GM12875 (cell line): ENCODE measurements around the gene CHPF2.
A peak's percentile ranks its signal among the peaks of the same experiment; 100 is the strongest.

Experiments
- H3K4me3 ChIP-seq: one replicate; pipeline ENCODE4 v1.5.1; 2011; ENCODE audit warnings: low read depth, low read length, control low read depth
- TF ChIP-seq, protein P1 (sequence below): IDR thresholded peaks from 2 replicates; pipeline ENCODE4 v1.5.1; 2011; ENCODE audit warnings: low read depth, mild to moderate bottlenecking, control low read depth, inconsistent platforms, low read length, moderate library complexity, borderline replicate concordance; ENCODE audit not compliant: insufficient read depth

Gene CHPF2, protein sequence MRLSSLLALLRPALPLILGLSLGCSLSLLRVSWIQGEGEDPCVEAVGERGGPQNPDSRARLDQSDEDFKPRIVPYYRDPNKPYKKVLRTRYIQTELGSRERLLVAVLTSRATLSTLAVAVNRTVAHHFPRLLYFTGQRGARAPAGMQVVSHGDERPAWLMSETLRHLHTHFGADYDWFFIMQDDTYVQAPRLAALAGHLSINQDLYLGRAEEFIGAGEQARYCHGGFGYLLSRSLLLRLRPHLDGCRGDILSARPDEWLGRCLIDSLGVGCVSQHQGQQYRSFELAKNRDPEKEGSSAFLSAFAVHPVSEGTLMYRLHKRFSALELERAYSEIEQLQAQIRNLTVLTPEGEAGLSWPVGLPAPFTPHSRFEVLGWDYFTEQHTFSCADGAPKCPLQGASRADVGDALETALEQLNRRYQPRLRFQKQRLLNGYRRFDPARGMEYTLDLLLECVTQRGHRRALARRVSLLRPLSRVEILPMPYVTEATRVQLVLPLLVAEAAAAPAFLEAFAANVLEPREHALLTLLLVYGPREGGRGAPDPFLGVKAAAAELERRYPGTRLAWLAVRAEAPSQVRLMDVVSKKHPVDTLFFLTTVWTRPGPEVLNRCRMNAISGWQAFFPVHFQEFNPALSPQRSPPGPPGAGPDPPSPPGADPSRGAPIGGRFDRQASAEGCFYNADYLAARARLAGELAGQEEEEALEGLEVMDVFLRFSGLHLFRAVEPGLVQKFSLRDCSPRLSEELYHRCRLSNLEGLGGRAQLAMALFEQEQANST

DNA sequence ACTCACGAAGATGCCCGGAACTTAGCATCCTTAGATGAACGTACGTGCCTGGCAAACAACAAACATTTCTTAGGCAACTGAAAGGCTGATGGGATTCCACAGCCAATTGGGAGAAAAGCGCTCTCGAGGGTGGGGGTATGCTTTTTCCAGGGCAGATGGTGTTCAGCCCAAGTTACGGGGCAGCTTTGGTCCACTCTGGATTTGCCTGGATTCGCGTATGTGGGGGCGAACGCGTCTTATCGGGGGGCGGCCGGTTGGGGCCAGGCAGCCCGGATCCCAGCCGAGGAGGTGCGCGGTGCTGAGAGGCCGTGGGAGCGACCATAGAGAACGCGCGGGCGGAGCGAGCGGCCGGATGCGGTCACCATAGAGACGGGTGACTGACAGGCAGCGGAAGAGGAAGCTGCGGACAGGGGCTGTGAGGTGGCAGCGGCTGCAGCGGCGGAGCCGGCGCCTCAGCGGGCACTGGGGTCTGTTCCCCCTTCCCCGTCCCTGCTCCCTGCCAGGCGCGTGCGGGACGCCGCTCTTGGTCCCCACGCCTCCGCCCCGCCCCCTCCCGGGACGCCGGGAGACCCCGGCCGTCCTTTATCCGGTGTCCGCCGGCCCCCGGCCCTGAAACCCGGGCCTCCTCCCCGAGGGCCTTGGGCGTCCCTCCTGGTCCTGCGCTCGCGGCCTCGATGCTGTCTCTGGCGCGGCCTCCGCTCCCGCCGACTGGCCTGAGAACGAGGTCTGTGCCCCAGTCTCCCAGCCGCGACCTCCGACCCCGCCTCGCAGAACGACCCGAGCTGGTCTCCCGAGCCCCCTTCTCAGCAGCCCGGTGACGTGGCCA, at the start of gene CHPF2:
TSS of gene CHPF2 (plus strand) at position 393 of the 826 bp plus-strand sequence. CDS start 1,529 bp downstream, outside the sequence.
- TF ChIP-seq, protein P1, sequence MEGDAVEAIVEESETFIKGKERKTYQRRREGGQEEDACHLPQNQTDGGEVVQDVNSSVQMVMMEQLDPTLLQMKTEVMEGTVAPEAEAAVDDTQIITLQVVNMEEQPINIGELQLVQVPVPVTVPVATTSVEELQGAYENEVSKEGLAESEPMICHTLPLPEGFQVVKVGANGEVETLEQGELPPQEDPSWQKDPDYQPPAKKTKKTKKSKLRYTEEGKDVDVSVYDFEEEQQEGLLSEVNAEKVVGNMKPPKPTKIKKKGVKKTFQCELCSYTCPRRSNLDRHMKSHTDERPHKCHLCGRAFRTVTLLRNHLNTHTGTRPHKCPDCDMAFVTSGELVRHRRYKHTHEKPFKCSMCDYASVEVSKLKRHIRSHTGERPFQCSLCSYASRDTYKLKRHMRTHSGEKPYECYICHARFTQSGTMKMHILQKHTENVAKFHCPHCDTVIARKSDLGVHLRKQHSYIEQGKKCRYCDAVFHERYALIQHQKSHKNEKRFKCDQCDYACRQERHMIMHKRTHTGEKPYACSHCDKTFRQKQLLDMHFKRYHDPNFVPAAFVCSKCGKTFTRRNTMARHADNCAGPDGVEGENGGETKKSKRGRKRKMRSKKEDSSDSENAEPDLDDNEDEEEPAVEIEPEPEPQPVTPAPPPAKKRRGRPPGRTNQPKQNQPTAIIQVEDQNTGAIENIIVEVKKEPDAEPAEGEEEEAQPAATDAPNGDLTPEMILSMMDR = no peak
- peak within 1 kb of the TSS; percentile 71 for H3K4me3 ChIP-seq

DNA sequence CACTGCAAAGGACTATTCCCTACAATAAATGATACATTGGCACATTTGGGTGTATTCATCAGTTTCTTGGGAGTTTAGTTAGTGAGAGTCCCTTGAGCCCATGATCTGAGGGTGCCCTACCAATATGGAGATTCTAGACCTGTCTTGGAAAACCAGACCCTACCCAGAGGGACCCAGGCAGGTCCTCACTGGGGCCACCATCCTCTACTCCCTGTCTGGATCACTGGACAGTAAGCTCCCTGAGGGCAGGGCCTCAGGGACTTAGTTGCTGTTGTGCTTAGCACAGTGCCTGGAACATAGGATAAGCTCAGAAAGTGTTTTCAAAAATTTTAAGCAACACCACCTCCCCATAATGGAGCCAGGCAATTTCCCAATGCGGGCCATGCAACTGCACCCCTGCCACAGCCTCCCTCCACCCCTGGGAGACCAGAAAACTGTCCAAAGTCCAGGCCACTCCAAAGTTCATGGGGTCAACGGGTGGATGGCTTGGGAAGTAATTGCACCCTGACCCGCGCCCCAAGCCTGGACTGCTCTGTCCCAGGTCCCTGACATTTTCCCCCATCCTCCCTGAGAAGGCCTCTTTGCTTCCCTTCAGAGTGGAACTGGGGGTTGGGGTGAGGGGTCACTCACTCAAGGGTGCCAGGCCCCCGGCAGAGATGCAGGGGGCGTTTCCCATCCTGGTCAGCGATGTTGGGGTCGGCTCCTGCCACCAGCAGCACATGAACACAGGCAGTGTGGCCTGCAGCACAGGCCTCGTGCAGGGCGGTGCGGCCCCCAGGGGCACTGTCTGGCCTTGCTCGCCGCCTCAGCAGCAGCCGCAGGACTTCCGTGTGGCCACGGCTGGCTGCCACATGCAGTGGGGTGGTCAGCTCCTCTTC, 46.3 kb upstream of the CHPF2 start:
- TF ChIP-seq, protein P1 = no peak
- no peak overlapping the region for H3K4me3 ChIP-seq

DNA sequence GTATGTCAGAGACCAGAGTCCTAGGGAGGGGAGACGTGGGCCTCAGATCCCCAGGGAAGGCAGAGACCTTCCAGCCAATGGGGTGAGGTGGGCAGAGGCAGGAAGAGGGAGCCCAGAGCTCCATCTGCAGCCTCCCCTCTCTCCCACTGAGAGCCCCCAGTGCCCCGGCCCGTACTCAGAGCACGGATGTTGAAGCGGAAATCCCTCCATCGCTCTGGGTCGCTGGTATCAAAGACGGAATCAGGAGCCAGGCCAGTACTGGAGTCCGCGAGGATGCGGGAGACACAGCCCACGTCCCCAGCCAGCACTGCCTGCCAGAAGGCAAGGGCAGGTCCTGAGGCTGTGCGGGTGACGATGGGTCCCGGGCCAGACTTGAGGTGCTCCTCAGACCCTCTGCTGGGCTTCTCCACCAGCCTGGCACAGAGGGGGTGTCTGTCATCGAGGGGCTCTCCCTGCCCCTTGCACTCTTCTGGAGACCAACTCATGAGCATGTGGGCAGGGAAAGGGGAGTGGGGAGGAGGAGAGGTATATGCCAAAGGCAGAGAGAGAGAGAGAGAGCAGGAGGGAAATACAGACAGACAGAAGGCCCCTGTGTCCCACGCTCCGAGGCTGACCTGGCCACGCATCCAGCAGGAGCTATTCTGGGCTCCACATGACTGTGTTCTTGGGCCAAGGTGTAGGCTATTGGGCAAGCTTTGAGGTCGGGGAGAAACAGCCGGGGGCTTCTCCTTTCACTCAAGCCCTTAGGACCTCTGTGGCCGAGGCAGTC, 45.5 kb upstream of the CHPF2 start, which contains the start of gene ASB10:
TSS of gene ASB10 (minus strand) at position 611 of the 769 bp plus-strand sequence. CDS start at position 491, 120 bp downstream.
- no peak within 1 kb of the TSS for H3K4me3 ChIP-seq
- TF ChIP-seq, protein P1 = no peak

DNA sequence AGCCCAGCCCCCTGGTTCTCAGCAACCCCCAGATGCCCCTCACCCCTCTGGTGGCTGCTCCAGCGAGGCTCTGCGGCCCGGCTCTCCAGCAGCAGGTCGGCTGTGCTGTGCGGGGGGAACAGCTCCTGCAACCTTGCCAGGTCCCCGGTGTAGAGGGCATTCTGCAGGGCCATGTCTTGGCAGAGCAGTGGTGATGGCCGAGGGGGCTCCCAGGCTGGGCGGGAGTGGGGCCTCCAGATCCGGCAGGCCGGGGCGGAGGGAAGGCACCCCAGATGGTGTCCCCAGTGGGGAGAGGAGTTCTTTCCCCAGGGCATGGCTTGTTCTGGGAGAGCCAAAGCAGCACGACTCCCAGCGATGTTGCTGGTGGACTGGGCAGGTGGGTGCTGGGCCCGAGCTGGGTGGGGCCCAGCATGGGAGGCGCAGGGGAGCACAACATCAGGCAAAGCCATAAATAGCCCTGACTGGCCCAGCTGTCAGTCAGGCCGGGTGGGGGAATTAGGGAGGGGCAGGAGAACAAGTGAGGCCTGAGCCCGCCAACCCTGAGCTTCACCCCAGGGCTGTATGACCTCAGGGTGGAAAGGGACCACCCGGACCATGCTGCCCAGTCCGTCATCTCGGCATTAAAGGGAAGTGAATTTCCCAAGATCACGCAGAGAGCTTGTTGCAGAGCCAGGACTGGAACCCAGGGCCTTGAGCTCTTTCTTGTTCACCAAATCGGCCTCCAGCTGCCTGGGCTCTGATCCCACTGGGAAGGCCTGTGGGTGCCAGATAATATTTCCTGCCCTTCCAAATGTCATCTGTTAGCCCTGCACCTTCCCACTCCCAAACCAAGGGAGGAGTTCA, 44.7 kb upstream of the CHPF2 start:
- TF ChIP-seq, protein P1 = no peak
- no peak overlapping the region for H3K4me3 ChIP-seq

DNA sequence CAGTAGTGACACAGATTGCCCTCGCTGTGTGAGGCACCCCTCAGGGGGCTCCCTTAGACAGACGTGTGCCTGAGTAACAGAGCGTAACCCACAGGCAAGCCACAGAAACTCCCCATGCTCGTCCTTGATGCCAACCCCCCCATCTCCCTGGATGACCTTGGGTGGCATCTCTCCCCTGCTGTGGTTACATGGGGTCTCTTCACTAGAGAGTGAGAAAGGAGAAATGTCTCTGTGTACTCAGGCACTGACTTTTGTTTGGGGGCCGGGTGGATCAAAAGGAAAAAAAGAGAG, 44.1 kb upstream of the CHPF2 start:
- H3K4me3 ChIP-seq = no peak overlapping the region
- TF ChIP-seq, protein P1 = no peak
